Lower leg skin (tissue), 4 donors: ENCODE data around the gene HEXD. TPM values are rescaled to one million over a fixed set of nuclear protein-coding genes. Genes with fewer than 3 reads are reported as not detected.

Experiments used
- DNase-seq, 2 donors: peaks; one replicate each; pipeline ENCODE4 v3.0.0-alpha.2; 2019; ENCODE audit warnings: low spot score in 2 of 2
- H3K4me3 ChIP-seq: fragments of 200-600 bp; sonication (generic); 2 replicates; pipeline ENCODE4 v1.5.1; 2017; ENCODE audit warnings: mild to moderate bottlenecking, low read depth; ENCODE audit not compliant: poor library complexity, severe bottlenecking
- CTCF ChIP-seq, 3 donors: fragments of 450-650 bp; IDR thresholded peaks; one replicate each; pipeline ENCODE4 v1.5.1; 2016; ENCODE audit warnings: antibody characterized with exemption in 3 of 3, mild to moderate bottlenecking in 3 of 3, moderate library complexity in 2 of 3
- POLR2A ChIP-seq, 2 donors: fragments of 450-650 bp; IDR thresholded peaks; one replicate each; pipeline ENCODE4 v1.6.1; 2016 to 2017; ENCODE audit warnings: antibody characterized with exemption in 2 of 2, mild to moderate bottlenecking in 1 of 2, moderate library complexity in 1 of 2
- WGBS, 2 donors: methylation state at CpG; one replicate each; pipeline ENCODE4 v1.1.5; 2018; 5-methylcytosine and 5-hydroxymethylcytosine counted together
- intact Hi-C: fragments of 100-400 bp; cut with DNase I; formaldehyde crosslinking; loops from one replicate; pipeline ENCODE4 v1.15.0; 2023; ENCODE audit warnings: low total_unique reads
- total RNA-seq, 4 donors: library from RNA; depleted of rRNA; stranded (reverse); fragments of >200 nt; gene quantifications; one replicate each; pipeline ENCODE4 v1.1.0, GENCODE V29; 2016

Gene HEXD
- 10 to 100 TPM; 30.0 to 47.1 (median 39.3) TPM for total RNA-seq

GRCh38 chr17:82418001-82418986 lies at the start of gene HEXD, which contains the start of gene OGFOD3:
Gene HEXD, plus strand, starts transcription at chr17:82418347. Its CDS starts 1,453 bp downstream, at chr17:82419800.
Gene OGFOD3, minus strand, starts transcription at chr17:82418586. Its CDS starts 101 bp downstream, at chr17:82418485.
- TF ChIP-seq POLR2A (IDR thresholded peaks at IDR 0.05) = peak in 1 of 2 donors; percentile 33
- TF ChIP-seq CTCF (IDR thresholded peaks at IDR 0.05) = no peak
- H3K4me3 ChIP-seq = peak within 1 kb of the TSS; percentile 78
- intact Hi-C loops = no loop called here
- WGBS, 2 donors = 1 to 2% methylated on average over 22 to 47 of the region's 108 CpGs
- DNase-seq = peak in 1 of 2 donors; percentile 95

GRCh38 chr17:82369211-82369610 lies 48.9 kb upstream of the HEXD start:
- 72 to 76% methylated on average over 7 of the region's 7 CpGs for WGBS, 2 donors
- TF ChIP-seq POLR2A (IDR thresholded peaks at IDR 0.05) (no peak), CTCF (IDR thresholded peaks at IDR 0.05) (no peak)
- intact Hi-C loops = no loop called here
- H3K4me3 ChIP-seq = no peak overlapping the region
- no peak for DNase-seq

- TF ChIP-seq POLR2A (IDR thresholded peaks at IDR 0.05) (no peak), CTCF (IDR thresholded peaks at IDR 0.05) (no peak)
- no peak for DNase-seq
These were observed 47.4 kb upstream of the HEXD start for GRCh38 chr17:82370471-82371332.

GRCh38 chr17:82371333-82372248 lies 46.6 kb upstream of the HEXD start, which contains the start of gene UTS2R:
Gene UTS2R, plus strand, starts transcription at chr17:82371765. Its CDS starts 2,560 bp downstream, at chr17:82374325.
- WGBS, 2 donors = 10 to 16% methylated on average over 20 to 46 of the region's 109 CpGs
- TF ChIP-seq POLR2A (IDR thresholded peaks at IDR 0.05) (no peak), CTCF (IDR thresholded peaks at IDR 0.05) (no peak)
- no peak within 1 kb of the TSS for H3K4me3 ChIP-seq
- intact Hi-C loops = no loop called here
- DNase-seq = no peak

More at GRCh38 chr17:82370471-82371332, 47.4 kb upstream of the HEXD start:
- intact Hi-C loops = no loop called here
- 20 to 21% methylated on average over 32 to 38 of the region's 38 CpGs for WGBS, 2 donors
- H3K4me3 ChIP-seq = no peak overlapping the region
